Heart left ventricle (tissue), 16 donors: Measurements from ENCODE around the gene PPM1M. TPM values are rescaled to one million over a fixed set of nuclear protein-coding genes. Genes with fewer than 3 reads are reported as not detected.
A peak's percentile ranks its signal among the peaks of the same experiment; 100 is the strongest.

Experiments used
- ATAC-seq, 4 donors: fragments of 200-7000 bp; cut with Tn5 transposase; one replicate each; pipeline ENCODE4 v1.9.1; 2020 to 2022; ENCODE audit warnings: moderate library complexity in 4 of 4, mild to moderate bottlenecking in 3 of 4, moderate number of reproducible peaks in 1 of 4
- DNase-seq, 5 donors: peaks; one replicate each; pipeline ENCODE4 v3.0.0-alpha.2; 2020
- H3K27ac ChIP-seq, 12 donors: fragments of 200-600 bp; sonication (generic) in 4 of 12; one replicate each; pipeline versions ENCODE4 v1.5.0 to v1.8.0; 2016 to 2022; ENCODE audit warnings: mild to moderate bottlenecking in 2 of 12
- H3K27me3 ChIP-seq, 9 donors: fragments of 200-600 bp; sonication (generic) in 2 of 9; one replicate each; pipeline versions ENCODE4 v1.5.1 to v1.8.0; 2016 to 2022; ENCODE audit warnings: mild to moderate bottlenecking in 3 of 9
- H3K36me3 ChIP-seq, 9 donors: fragments of 200-600 bp; sonication (generic) in 2 of 9; one replicate each; pipeline versions ENCODE4 v1.5.0 to v1.8.0; 2018 to 2022; ENCODE audit warnings: mild to moderate bottlenecking in 2 of 9
- H3K4me1 ChIP-seq, 12 donors: fragments of 200-600 bp; sonication (generic) in 4 of 12; one replicate each; pipeline versions ENCODE4 v1.5.0 to v1.8.0; 2016 to 2022; ENCODE audit warnings: mild to moderate bottlenecking in 3 of 12
- H3K4me3 ChIP-seq, 12 donors: fragments of 200-600 bp; sonication (generic) in 4 of 12; one replicate each; pipeline versions ENCODE4 v1.5.0 to v1.8.0; 2017 to 2022; ENCODE audit warnings: mild to moderate bottlenecking in 9 of 12, moderate library complexity in 4 of 12
- H3K9me3 ChIP-seq, 12 donors: fragments of 200-600 bp; sonication (generic) in 4 of 12; one replicate each; pipeline versions ENCODE4 v1.5.0 to v1.8.0; 2016 to 2022; ENCODE audit warnings: mild to moderate bottlenecking in 1 of 12
- CTCF ChIP-seq, 12 donors: fragments of 200-600 bp; sonication (generic) in 4 of 12; IDR thresholded peaks; one replicate each; pipeline versions ENCODE4 v1.5.0 to v1.8.0; 2018 to 2022; ENCODE audit warnings: antibody characterized with exemption in 12 of 12, mild to moderate bottlenecking in 5 of 12
- POLR2A ChIP-seq, 2 donors: fragments of 450-650 bp; IDR thresholded peaks; one replicate each; pipeline ENCODE4 v1.6.1; 2017; ENCODE audit warnings: antibody characterized with exemption in 2 of 2, mild to moderate bottlenecking in 2 of 2, moderate library complexity in 2 of 2
- WGBS, 4 donors: extraction: QIAGEN DNeasy Blood & Tissue Kit in 2 of 4; methylation state at CpG; one replicate each; pipeline versions ENCODE4 v1.1.5 to v1.1.7; 2013 to 2018; 5-methylcytosine and 5-hydroxymethylcytosine counted together
- intact Hi-C, 10 donors: fragments of 100-400 bp; cut with DNase I; formaldehyde crosslinking; loops; one replicate each; pipeline versions ENCODE4 v1.11.1 to v1.14.2; 2022
- polyA plus RNA-seq, 2 donors: library from polyadenylated mRNA; stranded (reverse); fragments of 200-250 nt; gene quantifications; one replicate each; pipeline ENCODE4 v1.2.3, GENCODE V29; 2013
- total RNA-seq, 9 donors: library from RNA; depleted of rRNA in 2 of 9; stranded (reverse); fragments of >200 nt in 2 of 9; fragmentation: NEBNext Ultra II Directional in 3 of 9; extraction: Animal tissue kit (Norgen Biotek cat#: 25700) in 3 of 9; gene quantifications; one replicate each; pipeline versions ENCODE4 v1.1.0 to v1.2.4, GENCODE V29; 2016 to 2023
- donor health status: ischemic (EF 13 %, LVEDD 7.1; RV severe dilation, severe dysfunction).
- donor health status: healthy with polysubstance abuse.
- donor health status: DM: no; HTN: yes; CAD: no.
- donor health status: DM: no; HTN: no; CAD: no.
- donor health status: ischemic (EF 25% LVEDD 6.9; RV normal size, moderate dysfunction).
- donor health status: ischemic (EF 25% LVEDD 5.7; RV mildly dilated, moderate dysfunction).
- donor health status: healthy.
- donor health status: DM: yes; HTN: yes; CAD: no.
- donor health status: ischemic (EF 35%, LVEDD 5.7; RV mildly dilated, moderate dysfunction).
- donor health status: nonischemic (EF 11% LVEDD 7.7; RV severe dilation, severe dysfunction).
- donor health status: DM: yes; HTN: yes; CAD: no.
- donor health status: PGD.
- donor health status: ischemic (EF 29% LVEDD 5.4; RV normal size, mild dysfunction).
- donor health status: nonischemic (EF 23%, LVEDD 6.1; RV moderate dilation, normal function).

PPM1M gene
- total and polyA plus RNA-seq, 11 donors = 5.6 to 30.2 (median 7.3) TPM

- no peaks in the 10 kb centered on the region for H3K27me3 ChIP-seq
- no peaks in the 10 kb centered on the region for H3K9me3 ChIP-seq
- H3K4me3 ChIP-seq = no peak overlapping the region
- 47 to 53% (median 51%) methylated on average over 5 of the region's 5 CpGs for WGBS, 4 donors
- peak in 2 of 4 donors; percentile 2 to 9 for ATAC-seq
- H3K36me3 ChIP-seq = peaks cover 0 to 37% (median 17%) of the 10 kb centered on the region in 9 donors
- H3K4me1 ChIP-seq = peaks cover 10 to 76% (median 61%) of the 10 kb centered on the region in 12 donors
- peak in 2 of 5 donors; percentile 53 to 56 for DNase-seq
- intact Hi-C loops = loop anchor here in 8 of 10 donors (5.0 to 10.0 kb wide), 4 partner anchors 36 to 168 kb away; partner anchors contain the start of gene WDR82 (in 5 of the 8)
- TF ChIP-seq CTCF (IDR thresholded peaks at IDR 0.05) (no peak), POLR2A (IDR thresholded peaks at IDR 0.05) (no peak)
- peak overlapping the region; percentile 16 to 97 (median 91) for H3K27ac ChIP-seq
These were observed 9.1 kb upstream of the PPM1M start for GRCh38 chr3:52236424-52236886.

GRCh38 chr3:52237006-52237656 is 8.4 kb upstream of the PPM1M start:
- WGBS, 4 donors = 67 to 77% (median 75%) methylated on average over 6 of the region's 6 CpGs
- no peak for DNase-seq
- ATAC-seq = no peak
- H3K9me3 ChIP-seq = no peaks in the 10 kb centered on the region
- no peaks in the 10 kb centered on the region for H3K27me3 ChIP-seq
- H3K27ac ChIP-seq = peak overlapping the region; percentile 12 to 97 (median 91)
- peaks cover 0 to 30% (median 11%) of the 10 kb centered on the region in 9 donors for H3K36me3 ChIP-seq
- TF ChIP-seq POLR2A (IDR thresholded peaks at IDR 0.05) (no peak), CTCF (IDR thresholded peaks at IDR 0.05) (no peak)
- H3K4me3 ChIP-seq = peak overlapping the region in 9 of 12 donors; percentile 79 to 99 (median 97)
- intact Hi-C loops = loop anchor here in 8 of 10 donors (5.0 to 10.0 kb wide), 4 partner anchors 35 to 168 kb away; partner anchors contain the start of gene WDR82 (in 5 of the 8)
- peaks cover 10 to 73% (median 60%) of the 10 kb centered on the region in 12 donors for H3K4me1 ChIP-seq

- peak overlapping the region in 11 of 12 donors; percentile 79 to 99 (median 95) for H3K4me3 ChIP-seq
- H3K27ac ChIP-seq = peak overlapping the region; percentile 25 to 97 (median 91)
- peaks cover 10 to 68% (median 55%) of the 10 kb centered on the region in 12 donors for H3K4me1 ChIP-seq
- no peaks in the 10 kb centered on the region for H3K27me3 ChIP-seq
- no peaks in the 10 kb centered on the region for H3K9me3 ChIP-seq
- DNase-seq (peak; percentile 78 to 93 (median 90)), ATAC-seq (peak; percentile 15 to 67 (median 61))
- TF ChIP-seq POLR2A (IDR thresholded peaks at IDR 0.05) (no peak), CTCF (IDR thresholded peaks at IDR 0.05) (no peak)
- intact Hi-C loops = loop anchor here (2.0 to 10.0 kb wide), 5 partner anchors 35 to 167 kb away; partner anchors contain the start of gene WDR82 (in 8 of the 10)
- peaks cover 0 to 26% (median 5%) of the 10 kb centered on the region in 9 donors for H3K36me3 ChIP-seq
- 7 to 15% (median 8%) methylated on average over 3 to 8 of the region's 8 CpGs for WGBS, 4 donors
These were observed 7.8 kb upstream of the PPM1M start for GRCh38 chr3:52237657-52238172.
